NAMALWA (cell line): ENCODE data around the gene MEIS3.

Experiments
- DNase-seq: peaks from one replicate; pipeline ENCODE4 v3.0.0-alpha.2; 2015; ENCODE audit warnings: low spot score

The MEIS3 gene

GRCh38 chr19:47357788-47358680 is 61.3 kb downstream of the MEIS3 start:
- peak; percentile 35 for DNase-seq

GRCh38 chr19:47356900-47357299 is 62.4 kb downstream of the MEIS3 start:
- DNase-seq = no peak

- DNase-seq = no peak
Measured at GRCh38 chr19:47353307-47353712, 66.0 kb downstream of the MEIS3 start.
